Stimulated activated CD8-positive, alpha-beta memory T cell treated with anti-CD3 and anti-CD28 coated beads, Interleukin-12 subunit alpha, Interleukin-12 subunit beta, amount 100 ng/mL, for 4 hours (primary cell): ENCODE results near the gene KLHL17.
A peak's percentile ranks its signal among the peaks of the same experiment; 100 is the strongest.

Experiments
- DNase-seq: peaks from one replicate; pipeline ENCODE4 v3.0.0-alpha.2; 2020; ENCODE audit warnings: low read depth

Gene KLHL17

GRCh38 chr1:923131-923990, 37.0 kb upstream of the KLHL17 start, which contains the start of gene SAMD11:
SAMD11 (plus strand) TSS chr1:923923; CDS start chr1:924432, 509 bp downstream.
- DNase-seq = peak; percentile 45

- no peak for DNase-seq
Observed at GRCh38 chr1:923991-924655, 36.3 kb upstream of the KLHL17 start.

- DNase-seq = no peak
Observed at GRCh38 chr1:924656-925560, 35.5 kb upstream of the KLHL17 start.

- no peak for DNase-seq
Observed at GRCh38 chr1:925561-926421, 34.6 kb upstream of the KLHL17 start.

GRCh38 chr1:927234-927633, 33.1 kb upstream of the KLHL17 start:
- no peak for DNase-seq

GRCh38 chr1:927748-928147, 32.6 kb upstream of the KLHL17 start:
- DNase-seq = no peak

- DNase-seq = no peak
Observed at GRCh38 chr1:928825-929661, 31.3 kb upstream of the KLHL17 start.

- DNase-seq = no peak
Observed at GRCh38 chr1:929712-930632, 30.4 kb upstream of the KLHL17 start.

- DNase-seq = no peak
Observed at GRCh38 chr1:930633-931138, 29.7 kb upstream of the KLHL17 start.

GRCh38 chr1:931380-932172, 28.8 kb upstream of the KLHL17 start:
- DNase-seq = no peak

- no peak for DNase-seq
Observed at GRCh38 chr1:932173-932510, 28.2 kb upstream of the KLHL17 start.

- DNase-seq = no peak
Observed at GRCh38 chr1:932776-933602, 27.4 kb upstream of the KLHL17 start.

GRCh38 chr1:933603-933940, 26.8 kb upstream of the KLHL17 start:
- DNase-seq = no peak

GRCh38 chr1:934991-935750, 25.2 kb upstream of the KLHL17 start:
- DNase-seq = no peak

GRCh38 chr1:935751-936231, 24.6 kb upstream of the KLHL17 start:
- no peak for DNase-seq

GRCh38 chr1:936348-937264, 23.8 kb upstream of the KLHL17 start:
- no peak for DNase-seq
